ENCODE results near the gene PUS7L.

- TF ChIP-seq POLR2AphosphoS5 (IDR thresholded peaks at IDR 0.05; ENCODE audit: low read depth, low read length) (no peak), POLR2A (IDR thresholded peaks at IDR 0.05; ENCODE audit: low read depth, low read length) (no peak)
Measured at GRCh38 chr12:43807386-43807785, 48.8 kb upstream of the PUS7L start.

Data from GM12891 (cell line).